Activated CD8-positive, alpha-beta T cell treated with anti-CD3 and anti-CD28 coated beads for 36 hours (primary cell): ENCODE results near the gene GALNTL6. TPM values are rescaled to one million over a fixed set of nuclear protein-coding genes. Genes with fewer than 3 reads are reported as not detected.

ENCODE experiments used
- ATAC-seq: fragments of 200-7000 bp; cut with Tn5 transposase; one replicate; pipeline ENCODE4 v1.10.0; 2021; ENCODE audit warnings: mild to moderate bottlenecking, moderate library complexity
- CTCF ChIA-PET: fragments of 350-600 bp; sonication (Branson Sonifier 250); formaldehyde crosslinking; loops from one replicate; lab custom pipeline; 2021; ENCODE audit warnings: antibody characterized with exemption; lab: Charles Lee
- POLR2A ChIA-PET: fragments of 350-600 bp; sonication (Branson Sonifier 250); formaldehyde crosslinking; loops from one replicate; lab custom pipeline; 2021; ENCODE audit warnings: antibody characterized with exemption; lab: Charles Lee
- DNase-seq: peaks from one replicate; pipeline ENCODE4 v3.0.0-alpha.2; 2020
- H3K27ac Mint-ChIP-seq: one replicate; pipeline ENCODE4 v1.8.0; 2021; ENCODE audit warnings: mild to moderate bottlenecking, mixed read lengths
- H3K27me3 Mint-ChIP-seq: one replicate; pipeline ENCODE4 v1.8.0; 2021; ENCODE audit warnings: mixed read lengths
- H3K36me3 Mint-ChIP-seq: one replicate; pipeline ENCODE4 v1.8.0; 2021; ENCODE audit warnings: low read depth, mixed read lengths
- H3K4me1 Mint-ChIP-seq: one replicate; pipeline ENCODE4 v1.8.0; 2021; ENCODE audit warnings: low read depth, mixed read lengths
- H3K4me3 Mint-ChIP-seq: one replicate; pipeline ENCODE4 v1.8.0; 2021; ENCODE audit warnings: mild to moderate bottlenecking, moderate library complexity, mixed read lengths
- H3K9me3 Mint-ChIP-seq: one replicate; pipeline ENCODE4 v1.8.0; 2021; ENCODE audit warnings: mixed read lengths
- CTCF ChIP-seq: fragments of 200-600 bp; IDR thresholded peaks from one replicate; pipeline ENCODE4 v1.8.0; 2022; ENCODE audit warnings: antibody characterized with exemption, mild to moderate bottlenecking
- intact Hi-C: fragments of 100-400 bp; cut with micrococcal nuclease; formaldehyde crosslinking; loops from one replicate; pipeline ENCODE4 v1.10.0; 2022
- total RNA-seq, 2 experiments: library from RNA; stranded (reverse); gene quantifications; one replicate each; pipeline ENCODE4 v1.2.3, GENCODE V29; 2021

GALNTL6 gene
- total RNA-seq, 2 experiments from 2014 or later, result not detected

- ATAC-seq (no peak), DNase-seq (no peak)
- no peaks in the 10 kb centered on the region for H3K27me3 Mint-ChIP-seq
- POLR2A ChIA-PET, result no interaction called here
- H3K4me3 Mint-ChIP-seq, result no peak overlapping the region
- intact Hi-C loops, result no loop called here
- H3K9me3 Mint-ChIP-seq, result peaks cover 2% of the 10 kb centered on the region
- no peaks in the 10 kb centered on the region for H3K4me1 Mint-ChIP-seq
- H3K27ac Mint-ChIP-seq, result no peak overlapping the region
- TF ChIP-seq CTCF, result no peak
- H3K36me3 Mint-ChIP-seq, result no peaks in the 10 kb centered on the region
- CTCF ChIA-PET, result no interaction called here
These were observed 165.0 kb downstream of the GALNTL6 start for GRCh38 chr4:171978216-171978615.

GRCh38 chr4:171979461-171979860 is 166.3 kb downstream of the GALNTL6 start:
- no peak for ATAC-seq
- H3K4me1 Mint-ChIP-seq, result no peaks in the 10 kb centered on the region

GRCh38 chr4:171981185-171981584 is 168.0 kb downstream of the GALNTL6 start:
- CTCF ChIA-PET, result interaction anchor here (1.0 kb wide), 1 partner anchor 9 kb away, joined by 3 read pairs; no protein-coding TSS in a partner anchor

More at GRCh38 chr4:171979461-171979860, 166.3 kb downstream of the GALNTL6 start:
- CTCF ChIA-PET, result no interaction called here
- H3K9me3 Mint-ChIP-seq, result peaks cover 2% of the 10 kb centered on the region
- H3K4me3 Mint-ChIP-seq, result no peak overlapping the region
- H3K27ac Mint-ChIP-seq, result no peak overlapping the region
- intact Hi-C loops, result no loop called here
- TF ChIP-seq CTCF, result no peak
- H3K36me3 Mint-ChIP-seq, result no peaks in the 10 kb centered on the region
- POLR2A ChIA-PET, result interaction anchor here (0.7 kb wide), 1 partner anchor 824 kb away, joined by 3 read pairs; no protein-coding TSS in a partner anchor
- DNase-seq, result no peak
- H3K27me3 Mint-ChIP-seq, result no peaks in the 10 kb centered on the region

GRCh38 chr4:171983935-171984805 is 171.0 kb downstream of the GALNTL6 start:
- Mint-ChIP-seq H3K27ac (no peak overlapping the region), H3K9me3 (no peaks in the 10 kb centered on the region), H3K36me3 (no peaks in the 10 kb centered on the region), H3K27me3 (no peaks in the 10 kb centered on the region), H3K4me3 (no peak overlapping the region), H3K4me1 (no peaks in the 10 kb centered on the region)
- POLR2A ChIA-PET, result no interaction called here
- no peak for ATAC-seq
- intact Hi-C loops, result no loop called here
- CTCF ChIA-PET, result no interaction called here
- TF ChIP-seq CTCF, result no peak
- DNase-seq, result no peak

More at GRCh38 chr4:171981185-171981584, 168.0 kb downstream of the GALNTL6 start:
- ATAC-seq (no peak), DNase-seq (no peak)
- Mint-ChIP-seq H3K36me3 (no peaks in the 10 kb centered on the region), H3K27ac (no peak overlapping the region), H3K27me3 (no peaks in the 10 kb centered on the region), H3K4me1 (no peaks in the 10 kb centered on the region), H3K9me3 (peaks cover 2% of the 10 kb centered on the region), H3K4me3 (no peak overlapping the region)
- POLR2A ChIA-PET, result no interaction called here
- intact Hi-C loops, result no loop called here
- TF ChIP-seq CTCF, result no peak

GRCh38 chr4:171985129-171985528 is 171.9 kb downstream of the GALNTL6 start:
- CTCF ChIA-PET, result no interaction called here
- intact Hi-C loops, result no loop called here
- POLR2A ChIA-PET, result no interaction called here
- no peaks in the 10 kb centered on the region for H3K36me3 Mint-ChIP-seq
- ATAC-seq, result no peak
- H3K4me1 Mint-ChIP-seq, result no peaks in the 10 kb centered on the region
- no peaks in the 10 kb centered on the region for H3K9me3 Mint-ChIP-seq
- DNase-seq, result no peak
- H3K4me3 Mint-ChIP-seq, result no peak overlapping the region
- TF ChIP-seq CTCF, result no peak
- no peaks in the 10 kb centered on the region for H3K27me3 Mint-ChIP-seq
- H3K27ac Mint-ChIP-seq, result no peak overlapping the region
